ENCODE results near the gene UBR2. TPM values are rescaled to one million over a fixed set of nuclear protein-coding genes. Genes with fewer than 3 reads are reported as not detected.

The UBR2 gene
- total and polyA plus RNA-seq, 2 of the 13 experiments (the other 11 are each of a cell fraction or from before 2014, with no cell fraction given), result 17.6 to 29.3 TPM

- TF ChIP-seq SOX6 (IDR thresholded peaks at IDR 0.05), result no peak
- no peak for TF ChIP-seq SOX6 (CRISPR knock-in tag; IDR thresholded peaks at IDR 0.05)
- TF ChIP-seq REPIN1 (CRISPR knock-in tag; IDR thresholded peaks at IDR 0.05; ENCODE audit: borderline replicate concordance, low read depth), result 0 out of 2 replicates have a peak, but pooled peaks have one; percentile 21
- TF ChIP-seq, protein P1, sequence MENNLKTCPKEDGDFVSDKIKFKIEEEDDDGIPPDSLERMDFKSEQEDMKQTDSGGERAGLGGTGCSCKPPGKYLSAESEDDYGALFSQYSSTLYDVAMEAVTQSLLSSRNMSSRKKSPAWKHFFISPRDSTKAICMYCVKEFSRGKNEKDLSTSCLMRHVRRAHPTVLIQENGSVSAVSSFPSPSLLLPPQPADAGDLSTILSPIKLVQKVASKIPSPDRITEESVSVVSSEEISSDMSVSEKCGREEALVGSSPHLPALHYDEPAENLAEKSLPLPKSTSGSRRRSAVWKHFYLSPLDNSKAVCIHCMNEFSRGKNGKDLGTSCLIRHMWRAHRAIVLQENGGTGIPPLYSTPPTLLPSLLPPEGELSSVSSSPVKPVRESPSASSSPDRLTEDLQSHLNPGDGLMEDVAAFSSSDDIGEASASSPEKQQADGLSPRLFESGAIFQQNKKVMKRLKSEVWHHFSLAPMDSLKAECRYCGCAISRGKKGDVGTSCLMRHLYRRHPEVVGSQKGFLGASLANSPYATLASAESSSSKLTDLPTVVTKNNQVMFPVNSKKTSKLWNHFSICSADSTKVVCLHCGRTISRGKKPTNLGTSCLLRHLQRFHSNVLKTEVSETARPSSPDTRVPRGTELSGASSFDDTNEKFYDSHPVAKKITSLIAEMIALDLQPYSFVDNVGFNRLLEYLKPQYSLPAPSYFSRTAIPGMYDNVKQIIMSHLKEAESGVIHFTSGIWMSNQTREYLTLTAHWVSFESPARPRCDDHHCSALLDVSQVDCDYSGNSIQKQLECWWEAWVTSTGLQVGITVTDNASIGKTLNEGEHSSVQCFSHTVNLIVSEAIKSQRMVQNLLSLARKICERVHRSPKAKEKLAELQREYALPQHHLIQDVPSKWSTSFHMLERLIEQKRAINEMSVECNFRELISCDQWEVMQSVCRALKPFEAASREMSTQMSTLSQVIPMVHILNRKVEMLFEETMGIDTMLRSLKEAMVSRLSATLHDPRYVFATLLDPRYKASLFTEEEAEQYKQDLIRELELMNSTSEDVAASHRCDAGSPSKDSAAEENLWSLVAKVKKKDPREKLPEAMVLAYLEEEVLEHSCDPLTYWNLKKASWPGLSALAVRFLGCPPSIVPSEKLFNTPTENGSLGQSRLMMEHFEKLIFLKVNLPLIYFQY (CRISPR knock-in tag; IDR thresholded peaks at IDR 0.05; ENCODE audit: borderline replicate concordance), result 0 out of 2 replicates have a peak, but pooled peaks have one; percentile 35
- TF ChIP-seq FOXK1 (CRISPR knock-in tag; IDR thresholded peaks at IDR 0.05; ENCODE audit: borderline replicate concordance, low read depth), result peak; percentile 24; the same call in 1 of the 2 replicates
- TF ChIP-seq ZNF720 (CRISPR knock-in tag; IDR thresholded peaks at IDR 0.05), result no peak
- no peak for TF ChIP-seq HMGA1 (CRISPR knock-in tag; conservative IDR thresholded peaks at IDR 0.05)
- TF ChIP-seq, protein P2, sequence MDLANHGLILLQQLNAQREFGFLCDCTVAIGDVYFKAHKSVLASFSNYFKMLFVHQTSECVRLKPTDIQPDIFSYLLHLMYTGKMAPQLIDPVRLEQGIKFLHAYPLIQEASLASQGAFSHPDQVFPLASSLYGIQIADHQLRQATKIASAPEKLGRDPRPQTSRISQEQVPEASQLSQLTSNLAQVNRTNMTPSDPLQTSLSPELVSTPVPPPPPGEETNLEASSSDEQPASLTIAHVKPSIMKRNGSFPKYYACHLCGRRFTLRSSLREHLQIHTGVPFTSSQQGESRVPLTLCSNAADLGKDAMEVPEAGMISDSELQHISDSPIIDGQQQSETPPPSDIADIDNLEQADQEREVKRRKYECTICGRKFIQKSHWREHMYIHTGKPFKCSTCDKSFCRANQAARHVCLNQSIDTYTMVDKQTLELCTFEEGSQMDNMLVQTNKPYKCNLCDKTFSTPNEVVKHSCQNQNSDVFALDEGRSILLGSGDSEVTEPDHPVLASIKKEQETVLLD (CRISPR knock-in tag; IDR thresholded peaks at IDR 0.05; ENCODE audit: low read depth), result no peak
- TF ChIP-seq NFIC (IDR thresholded peaks at IDR 0.05; ENCODE audit: low read length), result no peak
- 0 out of 2 replicates have a peak, but pooled peaks have one; percentile 43 for TF ChIP-seq RFXANK (CRISPR knock-in tag; IDR thresholded peaks at IDR 0.05)
- peak; percentile 19; the same call in 1 of the 2 replicates for TF ChIP-seq ATF2 (CRISPR knock-in tag; IDR thresholded peaks at IDR 0.05)
- peak; percentile 72; the same call in 1 of the 2 replicates for TF ChIP-seq CHD4 (IDR thresholded peaks at IDR 0.05; ENCODE audit: borderline replicate concordance, low read length)
- TF ChIP-seq MBNL3 (CRISPR knock-in tag; conservative IDR thresholded peaks at IDR 0.05), result no peak
- TF ChIP-seq RCOR2 (CRISPR knock-in tag; IDR thresholded peaks at IDR 0.05), result no peak
- 0 out of 2 replicates have a peak, but pooled peaks have one; percentile 26 for TF ChIP-seq ZSCAN9 (CRISPR knock-in tag; IDR thresholded peaks at IDR 0.05; ENCODE audit: borderline replicate concordance)
- TF ChIP-seq ZNF781 (CRISPR knock-in tag; IDR thresholded peaks at IDR 0.05; ENCODE audit: borderline replicate concordance, not compliant biosample characterization), result no peak
- TF ChIP-seq PPARG (CRISPR knock-in tag; conservative IDR thresholded peaks at IDR 0.05), result 0 out of 2 replicates have a peak, but pooled peaks have one; percentile 17
- no peak for TF ChIP-seq BRD4 (CRISPR knock-in tag; IDR thresholded peaks at IDR 0.05)
- TF ChIP-seq ARNT (IDR thresholded peaks at IDR 0.05), result no peak
- no peak for TF ChIP-seq GATAD2A (CRISPR knock-in tag; IDR thresholded peaks at IDR 0.05)
- 0 out of 2 replicates have a peak, but pooled peaks have one; percentile 36 for TF ChIP-seq SIN3B (IDR thresholded peaks at IDR 0.05; ENCODE audit: low read length)
- TF ChIP-seq PAXIP1 (CRISPR knock-in tag; conservative IDR thresholded peaks at IDR 0.05), result no peak
Observed at GRCh38 chr6:42661540-42662153, 97.8 kb downstream of the UBR2 start (continued).
